ENCODE results near the gene PRR30.

DNA sequence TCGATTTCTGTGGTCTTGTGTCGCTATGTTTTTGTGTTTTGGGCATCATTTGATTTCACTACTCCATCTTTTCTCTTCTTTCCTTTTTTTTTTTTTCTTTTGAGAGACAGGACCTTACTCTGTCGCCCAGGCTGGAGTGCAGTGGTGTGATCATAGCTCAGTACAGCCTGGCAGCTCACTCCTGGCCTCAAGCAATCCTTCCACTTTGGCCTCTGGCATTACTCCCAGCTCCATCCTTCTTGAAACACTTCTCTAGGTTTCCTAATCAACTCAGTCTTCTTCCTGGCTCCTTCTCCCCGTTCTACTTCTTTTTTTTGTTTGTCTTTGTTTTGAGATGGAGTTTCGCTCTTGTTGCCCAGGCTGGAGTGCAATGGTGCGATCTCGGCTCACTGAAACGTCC lies 36.1 kb upstream of the PRR30 start:
- TF ChIP-seq TAF1 (IDR thresholded peaks at IDR 0.05; ENCODE audit: low read depth, low read length) = no peak
- TF ChIP-seq SPI1 (IDR thresholded peaks at IDR 0.05; ENCODE audit: low read depth, low read length) = no peak
- no peak for TF ChIP-seq POLR2A (IDR thresholded peaks at IDR 0.05; ENCODE audit: low read depth, low read length)
- TF ChIP-seq POLR2AphosphoS5 (IDR thresholded peaks at IDR 0.05; ENCODE audit: low read depth, low read length) = no peak
- TF ChIP-seq PAX5 (IDR thresholded peaks at IDR 0.05; ENCODE audit: insufficient read depth, low read length, severe bottlenecking) = no peak
